ENCODE results near the gene MYBPC3. TPM values are rescaled to one million over a fixed set of nuclear protein-coding genes. Genes with fewer than 3 reads are reported as not detected.
A peak's percentile ranks its signal among the peaks of the same experiment; 100 is the strongest.

The MYBPC3 gene
- total RNA-seq, 4 donors from 2014 or later = 0.06 to 0.17 TPM; not detected in 2

GRCh38 chr11:47384498-47384897 lies 32.0 kb upstream of the MYBPC3 start:
- TF ChIP-seq, protein P1, sequence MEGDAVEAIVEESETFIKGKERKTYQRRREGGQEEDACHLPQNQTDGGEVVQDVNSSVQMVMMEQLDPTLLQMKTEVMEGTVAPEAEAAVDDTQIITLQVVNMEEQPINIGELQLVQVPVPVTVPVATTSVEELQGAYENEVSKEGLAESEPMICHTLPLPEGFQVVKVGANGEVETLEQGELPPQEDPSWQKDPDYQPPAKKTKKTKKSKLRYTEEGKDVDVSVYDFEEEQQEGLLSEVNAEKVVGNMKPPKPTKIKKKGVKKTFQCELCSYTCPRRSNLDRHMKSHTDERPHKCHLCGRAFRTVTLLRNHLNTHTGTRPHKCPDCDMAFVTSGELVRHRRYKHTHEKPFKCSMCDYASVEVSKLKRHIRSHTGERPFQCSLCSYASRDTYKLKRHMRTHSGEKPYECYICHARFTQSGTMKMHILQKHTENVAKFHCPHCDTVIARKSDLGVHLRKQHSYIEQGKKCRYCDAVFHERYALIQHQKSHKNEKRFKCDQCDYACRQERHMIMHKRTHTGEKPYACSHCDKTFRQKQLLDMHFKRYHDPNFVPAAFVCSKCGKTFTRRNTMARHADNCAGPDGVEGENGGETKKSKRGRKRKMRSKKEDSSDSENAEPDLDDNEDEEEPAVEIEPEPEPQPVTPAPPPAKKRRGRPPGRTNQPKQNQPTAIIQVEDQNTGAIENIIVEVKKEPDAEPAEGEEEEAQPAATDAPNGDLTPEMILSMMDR (IDR thresholded peaks at IDR 0.05) = no peak
- TF ChIP-seq POLR2AphosphoS5 (IDR thresholded peaks at IDR 0.05) (no peak), POLR2A (IDR thresholded peaks at IDR 0.05; ENCODE audit: low read depth) (no peak), EP300 (IDR thresholded peaks at IDR 0.05) (no peak)
- no peak for DNase-seq (ENCODE audit: extremely low spot score)
- Histone ChIP-seq H3K4me1 (no peaks in the 10 kb centered on the region), H3K4me3 (no peak overlapping the region), H3K9me3 (no peaks in the 10 kb centered on the region), H3K36me3 (no peaks in the 10 kb centered on the region), H3K27me3 (no peaks in the 10 kb centered on the region), H3K27ac (replicated peaks in 1 of 4) (no peak overlapping the region)
- 94% methylated on average over 4 of the region's 4 CpGs for WGBS
- intact Hi-C loops (cut with DNase I) = no loop called here

- Histone ChIP-seq H3K4me1 (no peaks in the 10 kb centered on the region), H3K4me3 (no peak overlapping the region)
Measured at GRCh38 chr11:47383071-47383470, 30.6 kb upstream of the MYBPC3 start.

DNA sequence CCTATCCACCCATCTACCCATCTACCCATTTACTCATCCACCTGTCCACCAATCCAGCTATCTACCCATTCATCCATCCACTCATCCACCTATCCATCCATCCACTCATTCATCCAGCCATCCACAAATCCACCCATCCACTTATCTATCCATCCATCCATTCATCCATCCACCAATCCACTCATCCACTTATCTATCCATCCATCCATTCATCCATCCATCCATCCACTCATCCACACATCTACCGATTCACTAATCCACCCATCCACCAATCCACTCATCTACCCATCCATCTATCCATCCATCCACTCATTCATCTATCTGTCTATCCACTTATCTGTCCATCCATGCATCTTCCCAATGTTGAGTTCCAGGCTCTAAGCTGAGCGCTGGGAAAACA lies 27.6 kb upstream of the MYBPC3 start:
- Histone ChIP-seq H3K27ac (replicated peaks in 1 of 4) (no peak overlapping the region), H3K27me3 (no peaks in the 10 kb centered on the region), H3K4me3 (no peak overlapping the region), H3K4me1 (no peaks in the 10 kb centered on the region), H3K36me3 (no peaks in the 10 kb centered on the region), H3K9me3 (no peaks in the 10 kb centered on the region)
- TF ChIP-seq POLR2AphosphoS5 (IDR thresholded peaks at IDR 0.05) (no peak), EP300 (IDR thresholded peaks at IDR 0.05) (no peak), POLR2A (IDR thresholded peaks at IDR 0.05; ENCODE audit: low read depth) (no peak)
- TF ChIP-seq, protein P1 (IDR thresholded peaks at IDR 0.05) = no peak
- WGBS = 98% methylated on average over 2 of the region's 2 CpGs
- intact Hi-C loops (cut with DNase I) = no loop called here
- no peak for DNase-seq (ENCODE audit: extremely low spot score)

More at GRCh38 chr11:47383071-47383470, 30.6 kb upstream of the MYBPC3 start:
- no peaks in the 10 kb centered on the region for H3K36me3 ChIP-seq
- WGBS = 62% methylated on average over 4 of the region's 4 CpGs
- H3K27me3 ChIP-seq = no peaks in the 10 kb centered on the region
- H3K27ac ChIP-seq (replicated peaks in 1 of 4) = no peak overlapping the region
- H3K9me3 ChIP-seq = no peaks in the 10 kb centered on the region
- DNase-seq (ENCODE audit: extremely low spot score) = no peak
- TF ChIP-seq, protein P1 (IDR thresholded peaks at IDR 0.05) = no peak
- no peak for TF ChIP-seq POLR2AphosphoS5 (IDR thresholded peaks at IDR 0.05)
- TF ChIP-seq EP300 (IDR thresholded peaks at IDR 0.05) = no peak
- TF ChIP-seq POLR2A (IDR thresholded peaks at IDR 0.05; ENCODE audit: low read depth) = no peak
- intact Hi-C loops (cut with DNase I) = no loop called here

DNA sequence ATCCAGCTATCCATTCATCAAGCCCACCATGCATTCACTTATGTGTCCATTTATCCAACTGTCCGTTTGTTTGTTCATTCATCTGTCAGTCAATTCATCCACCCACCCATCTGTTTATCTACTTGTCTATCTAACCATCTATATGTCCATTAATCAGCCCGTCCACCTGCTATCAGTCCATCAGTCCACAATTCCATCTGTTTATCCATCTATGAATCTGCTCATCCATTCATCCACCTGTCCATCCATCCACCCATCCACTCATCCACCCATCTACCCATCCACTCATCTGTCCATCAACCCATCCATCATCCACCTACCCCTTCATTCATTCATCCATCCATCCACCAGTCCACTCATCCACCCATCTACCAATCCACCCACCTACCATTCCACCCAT lies 26.8 kb upstream of the MYBPC3 start:
- WGBS = 86% methylated on average over 2 of the region's 2 CpGs
- Histone ChIP-seq H3K27ac (replicated peaks in 1 of 4) (no peak overlapping the region), H3K9me3 (no peaks in the 10 kb centered on the region), H3K4me3 (no peak overlapping the region), H3K36me3 (no peaks in the 10 kb centered on the region), H3K4me1 (no peaks in the 10 kb centered on the region), H3K27me3 (no peaks in the 10 kb centered on the region)
- no peak for TF ChIP-seq POLR2A (IDR thresholded peaks at IDR 0.05; ENCODE audit: low read depth)
- TF ChIP-seq, protein P1 (IDR thresholded peaks at IDR 0.05) = no peak
- TF ChIP-seq POLR2AphosphoS5 (IDR thresholded peaks at IDR 0.05) = no peak
- no peak for TF ChIP-seq EP300 (IDR thresholded peaks at IDR 0.05)
- intact Hi-C loops (cut with DNase I) = no loop called here
- DNase-seq (ENCODE audit: extremely low spot score) = no peak

DNA sequence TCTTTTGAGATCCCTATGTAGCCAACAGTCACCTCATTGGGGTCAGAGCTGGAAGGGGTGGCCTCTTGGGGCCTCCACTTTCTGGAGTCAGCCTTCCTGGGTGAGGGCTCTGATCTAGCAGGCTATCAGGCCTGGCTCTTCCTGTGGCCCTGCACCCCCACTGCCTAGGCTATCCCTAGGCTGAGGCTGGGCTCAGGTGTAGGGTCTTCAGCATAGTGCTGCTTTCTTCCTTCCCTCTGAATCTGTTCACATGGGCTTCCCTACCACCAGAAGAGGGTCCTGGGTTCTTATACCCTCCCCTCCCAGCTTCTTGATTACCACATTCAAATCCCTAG lies 26.3 kb upstream of the MYBPC3 start:
- intact Hi-C loops (cut with DNase I) = no loop called here
- Histone ChIP-seq H3K36me3 (no peaks in the 10 kb centered on the region), H3K27ac (replicated peaks in 1 of 4) (peak overlapping the region in 3 of 4 donors; percentile 28 to 66 (median 63)), H3K4me1 (peaks cover 0 to 5% (median 2%) of the 10 kb centered on the region in 4 donors), H3K4me3 (no peak overlapping the region), H3K9me3 (no peaks in the 10 kb centered on the region), H3K27me3 (no peaks in the 10 kb centered on the region)
- no peak for TF ChIP-seq EP300 (IDR thresholded peaks at IDR 0.05)
- TF ChIP-seq POLR2A (IDR thresholded peaks at IDR 0.05; ENCODE audit: low read depth) = no peak
- TF ChIP-seq, protein P1 (IDR thresholded peaks at IDR 0.05) = no peak
- TF ChIP-seq POLR2AphosphoS5 (IDR thresholded peaks at IDR 0.05) = no peak
- DNase-seq (ENCODE audit: extremely low spot score) = no peak
